WTC11 (cell line): ENCODE measurements around the gene PEX10. TPM values are rescaled to one million over a fixed set of nuclear protein-coding genes. Genes with fewer than 3 reads are reported as not detected.

Experiments
- ATAC-seq: fragments of 200-7000 bp; cut with Tn5 transposase; 2 replicates; pipeline ENCODE4 v1.10.0; 2021; ENCODE audit warnings: mild to moderate bottlenecking, moderate library complexity
- CTCF ChIA-PET: fragments of 300-600 bp; sonication (Branson Sonifier 250); formaldehyde crosslinking; loops from one replicate; lab custom pipeline; 2021; ENCODE audit warnings: antibody characterized with exemption; lab: Charles Lee
- POLR2A ChIA-PET: fragments of 350-600 bp; sonication (Branson Sonifier 250); formaldehyde crosslinking; loops from one replicate; lab custom pipeline; 2021; ENCODE audit warnings: antibody characterized with exemption; lab: Charles Lee
- DNase-seq: peaks from one replicate; pipeline ENCODE4 v3.0.0; 2021; ENCODE audit warnings: low spot score
- H3K27ac Mint-ChIP-seq: 2 replicates; pipeline ENCODE4 v1.8.0; 2021; ENCODE audit warnings: mixed read lengths
- H3K27me3 Mint-ChIP-seq: 2 replicates; pipeline ENCODE4 v1.8.0; 2021; ENCODE audit warnings: low read depth, mild to moderate bottlenecking, moderate library complexity, mixed read lengths
- H3K36me3 Mint-ChIP-seq: 2 replicates; pipeline ENCODE4 v1.8.0; 2021; ENCODE audit warnings: mixed read lengths
- H3K4me1 Mint-ChIP-seq: 2 replicates; pipeline ENCODE4 v1.8.0; 2022; ENCODE audit warnings: mixed read lengths
- H3K4me3 Mint-ChIP-seq: 2 replicates; pipeline ENCODE4 v1.8.0; 2021; ENCODE audit warnings: mild to moderate bottlenecking, moderate library complexity, mixed read lengths
- H3K9me3 Mint-ChIP-seq: 2 replicates; pipeline ENCODE4 v1.8.0; 2021; ENCODE audit warnings: mixed read lengths
- CREM ChIP-seq: sonication (generic); formaldehyde crosslinking; IDR thresholded peaks from 2 replicates; pipeline ENCODE4 v1.8.1; 2022; ENCODE audit warnings: mild to moderate bottlenecking, missing genetic modification reagents, moderate library complexity
- GTF2I ChIP-seq: fragments of 250-450 bp; sonication (Bioruptor Pico); conservative IDR thresholded peaks from 2 replicates; pipeline ENCODE4 v1.4.0; 2021; ENCODE audit warnings: mild to moderate bottlenecking
- IRF2 ChIP-seq: sonication (generic); formaldehyde crosslinking; IDR thresholded peaks from 2 replicates; pipeline ENCODE4 v1.8.0; 2022; ENCODE audit warnings: low read depth, missing genetic modification reagents, borderline replicate concordance
- KAT7 ChIP-seq: sonication (generic); formaldehyde crosslinking; IDR thresholded peaks from 2 replicates; pipeline ENCODE4 v1.8.1; 2023; ENCODE audit warnings: missing genetic modification reagents, mild to moderate bottlenecking, borderline replicate concordance
- MXD4 ChIP-seq: fragments of 250-450 bp; sonication (Bioruptor Pico); IDR thresholded peaks from 2 replicates; pipeline ENCODE4 v1.8.0; 2021; ENCODE audit warnings: mild to moderate bottlenecking, moderate library complexity, borderline replicate concordance
- MYBL2 ChIP-seq: sonication (generic); formaldehyde crosslinking; IDR thresholded peaks from 2 replicates; pipeline ENCODE4 v1.8.1; 2023; ENCODE audit warnings: mild to moderate bottlenecking, moderate library complexity, missing genetic modification reagents
- NFE2L1 ChIP-seq: sonication (generic); formaldehyde crosslinking; IDR thresholded peaks from 2 replicates; pipeline ENCODE4 v1.8.1; 2023; ENCODE audit warnings: missing genetic modification reagents
- OVOL2 ChIP-seq: fragments of 250-450 bp; sonication (Bioruptor Pico); IDR thresholded peaks from 2 replicates; pipeline ENCODE4 v1.9.0; 2021; ENCODE audit warnings: mild to moderate bottlenecking, borderline replicate concordance
- RELA ChIP-seq: sonication (generic); formaldehyde crosslinking; IDR thresholded peaks from 2 replicates; pipeline ENCODE4 v1.8.1; 2022; ENCODE audit warnings: missing genetic modification reagents, mild to moderate bottlenecking, borderline replicate concordance
- TEAD1 ChIP-seq: sonication (generic); formaldehyde crosslinking; IDR thresholded peaks from 2 replicates; pipeline ENCODE4 v1.8.0; 2022; ENCODE audit warnings: mild to moderate bottlenecking, missing genetic modification reagents
- TP53 ChIP-seq: sonication (generic); formaldehyde crosslinking; IDR thresholded peaks from 2 replicates; pipeline ENCODE4 v1.8.1; 2023; ENCODE audit warnings: mild to moderate bottlenecking, missing genetic modification reagents
- ZBTB21 ChIP-seq: sonication (generic); formaldehyde crosslinking; IDR thresholded peaks from 2 replicates; pipeline ENCODE4 v1.8.1; 2023; ENCODE audit warnings: mild to moderate bottlenecking, missing genetic modification reagents, borderline replicate concordance
- ZNF219 ChIP-seq: sonication (generic); formaldehyde crosslinking; IDR thresholded peaks from 2 replicates; pipeline ENCODE4 v1.8.0; 2023; ENCODE audit warnings: missing genetic modification reagents, mild to moderate bottlenecking, borderline replicate concordance
- ZNF671 ChIP-seq: fragments of 250-450 bp; sonication (Bioruptor Pico); IDR thresholded peaks from 2 replicates; pipeline ENCODE4 v1.8.0; 2021; ENCODE audit warnings: mild to moderate bottlenecking
- total RNA-seq: library from RNA; stranded (reverse); gene quantifications from 3 replicates; pipeline ENCODE4 v1.2.3, GENCODE V29; 2021
- TF ChIP-seq, protein P1 (sequence below): sonication (generic); formaldehyde crosslinking; IDR thresholded peaks from 2 replicates; pipeline ENCODE4 v1.8.1; 2022; ENCODE audit warnings: low read depth, missing genetic modification reagents, borderline replicate concordance
- TF ChIP-seq, protein P2 (sequence below): sonication (generic); formaldehyde crosslinking; IDR thresholded peaks from 2 replicates; pipeline ENCODE4 v1.8.0; 2023; ENCODE audit warnings: mild to moderate bottlenecking, missing genetic modification reagents
- TF ChIP-seq, protein P3 (sequence below): sonication (generic); formaldehyde crosslinking; IDR thresholded peaks from 2 replicates; pipeline ENCODE4 v1.8.1; 2023; ENCODE audit warnings: mild to moderate bottlenecking, missing genetic modification reagents
- TF ChIP-seq, protein P4 (sequence below): sonication (generic); formaldehyde crosslinking; IDR thresholded peaks from 2 replicates; pipeline ENCODE4 v1.8.0; 2023; ENCODE audit warnings: missing genetic modification reagents
- TF ChIP-seq, protein P5 (sequence below): sonication (generic); formaldehyde crosslinking; IDR thresholded peaks from 2 replicates; pipeline ENCODE4 v1.8.0; 2022; ENCODE audit warnings: missing genetic modification reagents
- TF ChIP-seq, protein P6 (sequence below): sonication (generic); formaldehyde crosslinking; IDR thresholded peaks from 2 replicates; pipeline ENCODE4 v1.8.1; 2023; ENCODE audit warnings: mild to moderate bottlenecking, moderate library complexity, missing genetic modification reagents

The PEX10 gene
- total RNA-seq, 1 experiment from 2014 or later = 29.3 TPM

DNA sequence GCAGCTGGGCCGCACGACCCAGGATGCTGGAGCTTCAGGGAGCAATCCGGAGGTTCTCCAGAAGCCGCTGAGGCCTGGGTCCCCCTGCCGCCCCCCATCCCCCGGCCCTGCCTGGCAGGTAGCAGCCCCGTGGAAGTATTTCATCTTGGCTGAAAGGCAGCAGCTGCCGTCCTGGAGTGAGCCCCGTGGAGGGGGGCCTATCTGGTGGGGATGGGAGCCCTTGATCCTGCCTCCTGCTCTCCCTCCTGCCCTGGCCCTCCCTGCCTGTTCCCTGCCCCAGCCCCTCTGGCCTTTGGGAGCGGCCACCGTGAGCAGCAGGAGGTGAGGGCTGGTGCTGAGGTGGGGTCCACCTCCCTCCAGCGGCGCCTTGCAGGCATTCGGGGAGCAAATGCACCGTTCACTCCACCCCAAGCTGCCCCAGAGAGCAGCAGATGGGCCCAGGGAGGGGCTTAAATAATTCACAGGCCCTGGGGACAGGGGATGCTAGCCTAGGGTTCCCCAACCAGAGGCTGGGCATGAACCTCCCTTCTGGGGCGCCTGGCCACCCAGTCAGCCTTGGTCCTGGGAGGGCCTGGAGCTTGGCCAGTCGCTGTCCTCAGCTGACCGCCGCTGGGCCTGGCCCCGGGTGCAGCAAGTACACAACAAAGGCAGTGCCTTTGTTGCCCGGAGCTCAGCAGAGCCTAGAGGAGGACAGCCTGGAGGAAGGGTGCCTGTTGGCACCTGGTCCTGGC, 40.0 kb upstream of the PEX10 start:
- POLR2A ChIA-PET = no interaction called here
- Mint-ChIP-seq H3K36me3 (no peaks in the 10 kb centered on the region), H3K9me3 (no peaks in the 10 kb centered on the region), H3K4me1 (no peaks in the 10 kb centered on the region), H3K27ac (no peak overlapping the region), H3K4me3 (no peak overlapping the region), H3K27me3 (no peaks in the 10 kb centered on the region)
- no peak for ATAC-seq
- DNase-seq = no peak
- no peak for TF ChIP-seq TEAD1
- TF ChIP-seq, protein P1, sequence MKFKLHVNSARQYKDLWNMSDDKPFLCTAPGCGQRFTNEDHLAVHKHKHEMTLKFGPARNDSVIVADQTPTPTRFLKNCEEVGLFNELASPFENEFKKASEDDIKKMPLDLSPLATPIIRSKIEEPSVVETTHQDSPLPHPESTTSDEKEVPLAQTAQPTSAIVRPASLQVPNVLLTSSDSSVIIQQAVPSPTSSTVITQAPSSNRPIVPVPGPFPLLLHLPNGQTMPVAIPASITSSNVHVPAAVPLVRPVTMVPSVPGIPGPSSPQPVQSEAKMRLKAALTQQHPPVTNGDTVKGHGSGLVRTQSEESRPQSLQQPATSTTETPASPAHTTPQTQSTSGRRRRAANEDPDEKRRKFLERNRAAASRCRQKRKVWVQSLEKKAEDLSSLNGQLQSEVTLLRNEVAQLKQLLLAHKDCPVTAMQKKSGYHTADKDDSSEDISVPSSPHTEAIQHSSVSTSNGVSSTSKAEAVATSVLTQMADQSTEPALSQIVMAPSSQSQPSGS (CRISPR knock-in tag) = no peak
- no peak for TF ChIP-seq OVOL2 (CRISPR knock-in tag)
- TF ChIP-seq MXD4 (CRISPR knock-in tag) = no peak
- no peak for TF ChIP-seq ZBTB21 (CRISPR knock-in tag)
- TF ChIP-seq ZNF671 (CRISPR knock-in tag) = no peak
- TF ChIP-seq, protein P2, sequence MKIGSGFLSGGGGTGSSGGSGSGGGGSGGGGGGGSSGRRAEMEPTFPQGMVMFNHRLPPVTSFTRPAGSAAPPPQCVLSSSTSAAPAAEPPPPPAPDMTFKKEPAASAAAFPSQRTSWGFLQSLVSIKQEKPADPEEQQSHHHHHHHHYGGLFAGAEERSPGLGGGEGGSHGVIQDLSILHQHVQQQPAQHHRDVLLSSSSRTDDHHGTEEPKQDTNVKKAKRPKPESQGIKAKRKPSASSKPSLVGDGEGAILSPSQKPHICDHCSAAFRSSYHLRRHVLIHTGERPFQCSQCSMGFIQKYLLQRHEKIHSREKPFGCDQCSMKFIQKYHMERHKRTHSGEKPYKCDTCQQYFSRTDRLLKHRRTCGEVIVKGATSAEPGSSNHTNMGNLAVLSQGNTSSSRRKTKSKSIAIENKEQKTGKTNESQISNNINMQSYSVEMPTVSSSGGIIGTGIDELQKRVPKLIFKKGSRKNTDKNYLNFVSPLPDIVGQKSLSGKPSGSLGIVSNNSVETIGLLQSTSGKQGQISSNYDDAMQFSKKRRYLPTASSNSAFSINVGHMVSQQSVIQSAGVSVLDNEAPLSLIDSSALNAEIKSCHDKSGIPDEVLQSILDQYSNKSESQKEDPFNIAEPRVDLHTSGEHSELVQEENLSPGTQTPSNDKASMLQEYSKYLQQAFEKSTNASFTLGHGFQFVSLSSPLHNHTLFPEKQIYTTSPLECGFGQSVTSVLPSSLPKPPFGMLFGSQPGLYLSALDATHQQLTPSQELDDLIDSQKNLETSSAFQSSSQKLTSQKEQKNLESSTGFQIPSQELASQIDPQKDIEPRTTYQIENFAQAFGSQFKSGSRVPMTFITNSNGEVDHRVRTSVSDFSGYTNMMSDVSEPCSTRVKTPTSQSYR = no peak
- TF ChIP-seq RELA = no peak
- TF ChIP-seq KAT7 (CRISPR knock-in tag) = no peak
- TF ChIP-seq ZNF219 (CRISPR knock-in tag) = no peak
- no peak for TF ChIP-seq MYBL2 (CRISPR knock-in tag)
- no peak for TF ChIP-seq GTF2I (CRISPR knock-in tag)
- TF ChIP-seq NFE2L1 (CRISPR knock-in tag) = no peak
- TF ChIP-seq, protein P3, sequence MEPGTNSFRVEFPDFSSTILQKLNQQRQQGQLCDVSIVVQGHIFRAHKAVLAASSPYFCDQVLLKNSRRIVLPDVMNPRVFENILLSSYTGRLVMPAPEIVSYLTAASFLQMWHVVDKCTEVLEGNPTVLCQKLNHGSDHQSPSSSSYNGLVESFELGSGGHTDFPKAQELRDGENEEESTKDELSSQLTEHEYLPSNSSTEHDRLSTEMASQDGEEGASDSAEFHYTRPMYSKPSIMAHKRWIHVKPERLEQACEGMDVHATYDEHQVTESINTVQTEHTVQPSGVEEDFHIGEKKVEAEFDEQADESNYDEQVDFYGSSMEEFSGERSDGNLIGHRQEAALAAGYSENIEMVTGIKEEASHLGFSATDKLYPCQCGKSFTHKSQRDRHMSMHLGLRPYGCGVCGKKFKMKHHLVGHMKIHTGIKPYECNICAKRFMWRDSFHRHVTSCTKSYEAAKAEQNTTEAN = no peak
- TF ChIP-seq IRF2 (CRISPR knock-in tag) = no peak
- no peak for TF ChIP-seq TP53 (CRISPR knock-in tag)
- CTCF ChIA-PET = interaction anchor here (1.0 to 2.1 kb wide), 4 partner anchors 9 to 22 kb away, joined by 3 to 7 read pairs (median 3); no protein-coding TSS in a partner anchor

DNA sequence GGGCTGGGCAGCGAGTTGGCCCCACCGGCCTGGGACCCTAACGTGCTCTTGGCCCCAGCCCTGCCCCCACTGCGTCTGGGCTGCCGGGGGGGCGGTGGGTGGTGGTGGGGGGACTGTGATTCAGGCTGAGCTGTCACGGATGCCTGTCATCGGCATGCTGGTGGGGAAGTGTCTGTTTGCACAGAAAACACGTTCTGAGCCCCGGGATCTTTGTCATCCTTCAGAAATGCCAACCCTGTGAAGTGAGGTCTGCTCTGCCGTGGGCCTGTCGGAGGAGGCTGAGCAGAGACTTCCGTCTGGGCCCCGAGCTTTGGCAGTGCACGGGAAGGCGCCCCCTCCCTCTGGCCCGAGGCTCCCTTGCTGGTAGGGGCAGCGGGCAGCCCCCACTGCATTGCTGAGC, 39.4 kb upstream of the PEX10 start:
- CTCF ChIA-PET = interaction anchor here (2.1 kb wide), 1 partner anchor 8 kb away, joined by 7 read pairs; no protein-coding TSS in a partner anchor
- Mint-ChIP-seq H3K4me3 (no peak overlapping the region), H3K36me3 (no peaks in the 10 kb centered on the region), H3K4me1 (no peaks in the 10 kb centered on the region), H3K27me3 (no peaks in the 10 kb centered on the region), H3K27ac (no peak overlapping the region), H3K9me3 (no peaks in the 10 kb centered on the region)
- ATAC-seq (no peak), DNase-seq (no peak)
- POLR2A ChIA-PET = no interaction called here
- TF ChIP-seq, protein P4, sequence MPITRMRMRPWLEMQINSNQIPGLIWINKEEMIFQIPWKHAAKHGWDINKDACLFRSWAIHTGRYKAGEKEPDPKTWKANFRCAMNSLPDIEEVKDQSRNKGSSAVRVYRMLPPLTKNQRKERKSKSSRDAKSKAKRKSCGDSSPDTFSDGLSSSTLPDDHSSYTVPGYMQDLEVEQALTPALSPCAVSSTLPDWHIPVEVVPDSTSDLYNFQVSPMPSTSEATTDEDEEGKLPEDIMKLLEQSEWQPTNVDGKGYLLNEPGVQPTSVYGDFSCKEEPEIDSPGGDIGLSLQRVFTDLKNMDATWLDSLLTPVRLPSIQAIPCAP (CRISPR knock-in tag) = no peak
- TF ChIP-seq MYBL2 (CRISPR knock-in tag) (no peak), ZNF219 (CRISPR knock-in tag) (no peak), CREM (CRISPR knock-in tag) (no peak)
- TF ChIP-seq, protein P1 (CRISPR knock-in tag) = no peak
- TF ChIP-seq, protein P5, sequence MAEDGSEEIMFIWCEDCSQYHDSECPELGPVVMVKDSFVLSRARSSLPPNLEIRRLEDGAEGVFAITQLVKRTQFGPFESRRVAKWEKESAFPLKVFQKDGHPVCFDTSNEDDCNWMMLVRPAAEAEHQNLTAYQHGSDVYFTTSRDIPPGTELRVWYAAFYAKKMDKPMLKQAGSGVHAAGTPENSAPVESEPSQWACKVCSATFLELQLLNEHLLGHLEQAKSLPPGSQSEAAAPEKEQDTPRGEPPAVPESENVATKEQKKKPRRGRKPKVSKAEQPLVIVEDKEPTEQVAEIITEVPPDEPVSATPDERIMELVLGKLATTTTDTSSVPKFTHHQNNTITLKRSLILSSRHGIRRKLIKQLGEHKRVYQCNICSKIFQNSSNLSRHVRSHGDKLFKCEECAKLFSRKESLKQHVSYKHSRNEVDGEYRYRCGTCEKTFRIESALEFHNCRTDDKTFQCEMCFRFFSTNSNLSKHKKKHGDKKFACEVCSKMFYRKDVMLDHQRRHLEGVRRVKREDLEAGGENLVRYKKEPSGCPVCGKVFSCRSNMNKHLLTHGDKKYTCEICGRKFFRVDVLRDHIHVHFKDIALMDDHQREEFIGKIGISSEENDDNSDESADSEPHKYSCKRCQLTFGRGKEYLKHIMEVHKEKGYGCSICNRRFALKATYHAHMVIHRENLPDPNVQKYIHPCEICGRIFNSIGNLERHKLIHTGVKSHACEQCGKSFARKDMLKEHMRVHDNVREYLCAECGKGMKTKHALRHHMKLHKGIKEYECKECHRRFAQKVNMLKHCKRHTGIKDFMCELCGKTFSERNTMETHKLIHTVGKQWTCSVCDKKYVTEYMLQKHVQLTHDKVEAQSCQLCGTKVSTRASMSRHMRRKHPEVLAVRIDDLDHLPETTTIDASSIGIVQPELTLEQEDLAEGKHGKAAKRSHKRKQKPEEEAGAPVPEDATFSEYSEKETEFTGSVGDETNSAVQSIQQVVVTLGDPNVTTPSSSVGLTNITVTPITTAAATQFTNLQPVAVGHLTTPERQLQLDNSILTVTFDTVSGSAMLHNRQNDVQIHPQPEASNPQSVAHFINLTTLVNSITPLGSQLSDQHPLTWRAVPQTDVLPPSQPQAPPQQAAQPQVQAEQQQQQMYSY (CRISPR knock-in tag) = no peak
- TF ChIP-seq, protein P6, sequence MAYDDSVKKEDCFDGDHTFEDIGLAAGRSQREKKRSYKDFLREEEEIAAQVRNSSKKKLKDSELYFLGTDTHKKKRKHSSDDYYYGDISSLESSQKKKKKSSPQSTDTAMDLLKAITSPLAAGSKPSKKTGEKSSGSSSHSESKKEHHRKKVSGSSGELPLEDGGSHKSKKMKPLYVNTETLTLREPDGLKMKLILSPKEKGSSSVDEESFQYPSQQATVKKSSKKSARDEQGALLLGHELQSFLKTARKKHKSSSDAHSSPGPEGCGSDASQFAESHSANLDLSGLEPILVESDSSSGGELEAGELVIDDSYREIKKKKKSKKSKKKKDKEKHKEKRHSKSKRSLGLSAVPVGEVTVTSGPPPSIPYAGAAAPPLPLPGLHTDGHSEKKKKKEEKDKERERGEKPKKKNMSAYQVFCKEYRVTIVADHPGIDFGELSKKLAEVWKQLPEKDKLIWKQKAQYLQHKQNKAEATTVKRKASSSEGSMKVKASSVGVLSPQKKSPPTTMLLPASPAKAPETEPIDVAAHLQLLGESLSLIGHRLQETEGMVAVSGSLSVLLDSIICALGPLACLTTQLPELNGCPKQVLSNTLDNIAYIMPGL (CRISPR knock-in tag) = no peak
